Upper lobe of right lung (tissue), 1 donor: ENCODE data around the gene GRWD1. TPM values are rescaled to one million over a fixed set of nuclear protein-coding genes. Genes with fewer than 3 reads are reported as not detected.
A peak's percentile ranks its signal among the peaks of the same experiment; 100 is the strongest.

ENCODE experiments used
- ATAC-seq: fragments of 200-7000 bp; cut with Tn5 transposase; one replicate; pipeline ENCODE4 v1.9.1; 2020; ENCODE audit warnings: mild to moderate bottlenecking, moderate library complexity
- DNase-seq: peaks from one replicate; pipeline ENCODE4 v3.0.0-alpha.2; 2020
- H3K27ac ChIP-seq: fragments of 200-600 bp; one replicate; pipeline ENCODE4 v1.8.0; 2022
- H3K27me3 ChIP-seq: fragments of 200-600 bp; one replicate; pipeline ENCODE4 v1.8.0; 2022; ENCODE audit warnings: mild to moderate bottlenecking
- H3K36me3 ChIP-seq: fragments of 200-600 bp; one replicate; pipeline ENCODE4 v1.8.0; 2022
- H3K4me1 ChIP-seq: fragments of 200-600 bp; one replicate; pipeline ENCODE4 v1.8.0; 2022
- H3K4me3 ChIP-seq: fragments of 200-600 bp; one replicate; pipeline ENCODE4 v1.8.0; 2022; ENCODE audit warnings: mild to moderate bottlenecking
- H3K9me3 ChIP-seq: fragments of 200-600 bp; one replicate; pipeline ENCODE4 v1.8.0; 2022
- CTCF ChIP-seq: fragments of 200-600 bp; IDR thresholded peaks from one replicate; pipeline ENCODE4 v1.8.0; 2022; ENCODE audit warnings: antibody characterized with exemption
- intact Hi-C: fragments of 100-400 bp; cut with DNase I; formaldehyde crosslinking; loops from one replicate; pipeline ENCODE4 v1.11.0; 2022
- total RNA-seq: library from RNA; stranded (reverse); fragmentation: NEBNext Ultra II Directional; extraction: Animal tissue kit (Norgen Biotek cat#: 25700); gene quantifications from one replicate; pipeline ENCODE4 v1.2.1, GENCODE V29; 2021
- donor health status: DM: no; HTN: yes; CAD: no; lungs with severe emphysema.

The GRWD1 gene
- total RNA-seq, 1 donor from 2014 or later = 27.1 TPM

- H3K9me3 ChIP-seq = no peaks in the 10 kb centered on the region
- H3K4me1 ChIP-seq = peaks cover 19% of the 10 kb centered on the region
- no peak overlapping the region for H3K4me3 ChIP-seq
- intact Hi-C loops = no loop called here
- no peaks in the 10 kb centered on the region for H3K27me3 ChIP-seq
- H3K27ac ChIP-seq = no peak overlapping the region
- peaks cover 47% of the 10 kb centered on the region for H3K36me3 ChIP-seq
- ATAC-seq (no peak), DNase-seq (no peak)
- TF ChIP-seq CTCF = no peak
Observed at GRCh38 chr19:48478339-48479256, 32.8 kb downstream of the GRWD1 start.

- intact Hi-C loops = no loop called here
- no peak overlapping the region for H3K4me3 ChIP-seq
- H3K36me3 ChIP-seq = peaks cover 37% of the 10 kb centered on the region
- H3K4me1 ChIP-seq = peaks cover 19% of the 10 kb centered on the region
- H3K27me3 ChIP-seq = no peaks in the 10 kb centered on the region
- DNase-seq (no peak), ATAC-seq (peak; percentile 12)
- H3K9me3 ChIP-seq = no peaks in the 10 kb centered on the region
- no peak for TF ChIP-seq CTCF
- H3K27ac ChIP-seq = no peak overlapping the region
Observed at GRCh38 chr19:48479686-48480085, 33.9 kb downstream of the GRWD1 start.

- Histone ChIP-seq H3K27me3 (no peaks in the 10 kb centered on the region), H3K27ac (peak overlapping the region; percentile 80), H3K4me3 (peak overlapping the region; percentile 61), H3K36me3 (peaks cover 32% of the 10 kb centered on the region), H3K4me1 (peaks cover 19% of the 10 kb centered on the region), H3K9me3 (no peaks in the 10 kb centered on the region)
- ATAC-seq (peak; percentile 61), DNase-seq (peak; percentile 77)
- TF ChIP-seq CTCF = no peak
- intact Hi-C loops = no loop called here
Observed at GRCh38 chr19:48480183-48480557, 34.4 kb downstream of the GRWD1 start.

GRCh38 chr19:48480558-48481500, 35.0 kb downstream of the GRWD1 start:
- Histone ChIP-seq H3K4me1 (peaks cover 19% of the 10 kb centered on the region), H3K36me3 (peaks cover 25% of the 10 kb centered on the region), H3K4me3 (peak overlapping the region; percentile 61), H3K27me3 (no peaks in the 10 kb centered on the region), H3K27ac (peak overlapping the region; percentile 80), H3K9me3 (no peaks in the 10 kb centered on the region)
- intact Hi-C loops = no loop called here
- ATAC-seq (peak; percentile 65), DNase-seq (peak; percentile 76)
- TF ChIP-seq CTCF = no peak

GRCh38 chr19:48481846-48482639, 36.3 kb downstream of the GRWD1 start:
- ATAC-seq = no peak
- peaks cover 19% of the 10 kb centered on the region for H3K4me1 ChIP-seq
- H3K36me3 ChIP-seq = peaks cover 13% of the 10 kb centered on the region
- intact Hi-C loops = no loop called here
- no peak for DNase-seq
- no peak for TF ChIP-seq CTCF
- H3K27me3 ChIP-seq = no peaks in the 10 kb centered on the region
- no peak overlapping the region for H3K27ac ChIP-seq
- no peaks in the 10 kb centered on the region for H3K9me3 ChIP-seq
- H3K4me3 ChIP-seq = no peak overlapping the region
